ENCODE measurements around the gene NAA25. TPM values are rescaled to one million over a fixed set of nuclear protein-coding genes. Genes with fewer than 3 reads are reported as not detected.
"Not testable (repeated sequence)": the region's sequence is repeated elsewhere in the genome, so short reads cannot be mapped to it uniquely, and the experiment has no call there.

NAA25 gene
- total and polyA plus RNA-seq, 9 of the 15 experiments (the other 6 are each of a cell fraction or from before 2014, with no cell fraction given), result 26.6 to 59.6 (median 48.9) TPM

DNA sequence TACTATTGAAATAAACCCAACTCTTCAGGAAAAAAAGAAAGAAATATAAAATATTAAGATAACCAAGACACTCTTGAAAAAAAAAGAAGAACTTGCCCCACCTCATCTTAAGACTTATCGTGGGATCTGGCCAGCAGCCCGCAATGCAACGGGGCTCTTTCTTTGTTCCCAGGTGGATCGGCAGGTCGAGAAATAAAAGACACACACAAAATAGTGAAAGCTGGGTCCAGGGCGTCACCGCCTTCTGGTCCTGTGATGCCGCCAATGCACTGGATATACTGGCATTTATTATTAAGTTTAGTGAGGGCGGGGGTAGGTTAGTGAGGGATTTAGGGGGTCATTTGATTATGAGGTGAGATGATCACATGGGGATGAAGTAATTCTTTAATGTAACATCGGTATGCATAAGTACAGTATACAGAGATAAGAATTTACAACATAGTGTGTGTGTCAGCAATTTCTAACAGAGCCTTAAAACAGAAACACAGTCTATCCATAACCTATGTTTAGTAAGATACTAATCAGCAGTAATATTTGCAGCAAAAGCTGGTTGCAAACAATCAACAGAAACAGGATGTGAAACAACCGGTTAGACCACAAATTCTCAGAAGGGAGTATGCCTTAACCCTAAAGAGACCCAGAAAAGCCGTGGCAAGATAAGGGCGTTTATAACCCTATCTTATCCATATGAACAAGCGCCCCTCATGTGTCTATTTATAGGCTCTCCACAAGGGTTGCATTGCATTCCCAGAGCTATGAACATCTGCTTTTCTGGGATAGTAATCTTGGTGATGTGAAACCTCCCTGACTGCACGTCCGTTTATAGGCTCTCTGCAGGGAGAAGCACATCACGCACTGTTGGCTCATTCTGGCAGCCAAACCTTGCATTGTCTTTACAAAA is 114.1 kb downstream of the NAA25 start (continued):
- TF ChIP-seq FOXM1 (IDR thresholded peaks at IDR 0.05; ENCODE audit: low read depth), result peak; percentile 65; the same call in 1 of the 2 replicates
- not testable (repeated sequence) for TF ChIP-seq FOXM1 (CRISPR knock-in tag; IDR thresholded peaks at IDR 0.05; ENCODE audit: low read depth); TEAD4 (CRISPR knock-in tag; IDR thresholded peaks at IDR 0.05; ENCODE audit: borderline replicate concordance); CEBPG (CRISPR knock-in tag; IDR thresholded peaks at IDR 0.05)
- TF ChIP-seq TRIM28 (IDR thresholded peaks at IDR 0.05), result peak; percentile 93
- TF ChIP-seq TRIM24 (IDR thresholded peaks at IDR 0.05), result peak; percentile 79 to 89; a peak in 3 of 4 replicates
- peak; percentile 78 for TF ChIP-seq DPF2 (IDR thresholded peaks at IDR 0.05)
- 0 out of 3 replicates have a peak, but pooled peaks of 1 of the 2 experiments have one; percentile 47 for TF ChIP-seq CBX3 (IDR thresholded peaks at IDR 0.05; ENCODE audit: borderline replicate concordance in 1 of 2, low read length in 2 of 2)
- TF ChIP-seq NCOA1 (IDR thresholded peaks at IDR 0.05; ENCODE audit: low read depth), result peak; percentile 81; the same call in 1 of the 2 replicates
- TF ChIP-seq, protein P1, sequence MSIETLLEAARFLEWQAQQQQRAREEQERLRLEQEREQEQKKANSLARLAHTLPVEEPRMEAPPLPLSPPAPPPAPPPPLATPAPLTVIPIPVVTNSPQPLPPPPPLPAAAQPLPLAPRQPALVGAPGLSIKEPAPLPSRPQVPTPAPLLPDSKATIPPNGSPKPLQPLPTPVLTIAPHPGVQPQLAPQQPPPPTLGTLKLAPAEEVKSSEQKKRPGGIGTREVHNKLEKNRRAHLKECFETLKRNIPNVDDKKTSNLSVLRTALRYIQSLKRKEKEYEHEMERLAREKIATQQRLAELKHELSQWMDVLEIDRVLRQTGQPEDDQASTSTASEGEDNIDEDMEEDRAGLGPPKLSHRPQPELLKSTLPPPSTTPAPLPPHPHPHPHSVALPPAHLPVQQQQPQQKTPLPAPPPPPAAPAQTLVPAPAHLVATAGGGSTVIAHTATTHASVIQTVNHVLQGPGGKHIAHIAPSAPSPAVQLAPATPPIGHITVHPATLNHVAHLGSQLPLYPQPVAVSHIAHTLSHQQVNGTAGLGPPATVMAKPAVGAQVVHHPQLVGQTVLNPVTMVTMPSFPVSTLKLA (conservative IDR thresholded peaks at IDR 0.05), result peak in 1 of 2 experiments; percentile 71
- TF ChIP-seq ARID1B (IDR thresholded peaks at IDR 0.05), result peak; percentile 93
- peak; percentile 83 for TF ChIP-seq CXXC5 (CRISPR knock-in tag; IDR thresholded peaks at IDR 0.05)
- peak; percentile 64 for TF ChIP-seq LEF1 (IDR thresholded peaks at IDR 0.05)
- TF ChIP-seq MEF2D (tag; conservative IDR thresholded peaks at IDR 0.05; ENCODE audit: low read depth), result peak; percentile 99
- TF ChIP-seq TAF9B (IDR thresholded peaks at IDR 0.05; ENCODE audit: partially characterized antibody), result peak; percentile 45
- 0 out of 2 replicates have a peak, but pooled peaks have one; percentile 21 for TF ChIP-seq ELF4 (CRISPR knock-in tag; IDR thresholded peaks at IDR 0.05)
- TF ChIP-seq ZNF316 (IDR thresholded peaks at IDR 0.05), result peak; percentile 98
- 0 out of 2 replicates have a peak, but pooled peaks have one; percentile 43 for TF ChIP-seq ZNF589 (CRISPR knock-in tag; IDR thresholded peaks at IDR 0.05; ENCODE audit: low read depth)
- TF ChIP-seq SMARCC2 (IDR thresholded peaks at IDR 0.05; ENCODE audit: low read depth), result 0 out of 2 replicates have a peak, but pooled peaks have one; percentile 59
- TF ChIP-seq TEAD4 (IDR thresholded peaks at IDR 0.05; ENCODE audit: low read length), result peak; percentile 87
- TF ChIP-seq ESRRA (IDR thresholded peaks at IDR 0.05; ENCODE audit: borderline replicate concordance, low read depth), result peak; percentile 48; the same call in 1 of the 2 replicates
- TF ChIP-seq ZNF212 (CRISPR knock-in tag; IDR thresholded peaks at IDR 0.05), result 0 out of 2 replicates have a peak, but pooled peaks have one; percentile 54
- TF ChIP-seq, protein P2, sequence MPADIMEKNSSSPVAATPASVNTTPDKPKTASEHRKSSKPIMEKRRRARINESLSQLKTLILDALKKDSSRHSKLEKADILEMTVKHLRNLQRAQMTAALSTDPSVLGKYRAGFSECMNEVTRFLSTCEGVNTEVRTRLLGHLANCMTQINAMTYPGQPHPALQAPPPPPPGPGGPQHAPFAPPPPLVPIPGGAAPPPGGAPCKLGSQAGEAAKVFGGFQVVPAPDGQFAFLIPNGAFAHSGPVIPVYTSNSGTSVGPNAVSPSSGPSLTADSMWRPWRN (IDR thresholded peaks at IDR 0.05; ENCODE audit: low read depth), result peak; percentile 83
- peak in 1 of 2 experiments; percentile 66; a peak in 2 of 4 replicates for TF ChIP-seq CEBPG (tag; conservative IDR thresholded peaks at IDR 0.05 in 1 of 2, IDR thresholded peaks at IDR 0.05 in 1 of 2)
- TF ChIP-seq CBFA2T2 (conservative IDR thresholded peaks at IDR 0.05), result peak; percentile 86
- TF ChIP-seq HDAC1 (IDR thresholded peaks at IDR 0.05), result peak in 1 of 2 experiments; percentile 83; a peak in 3 of 4 replicates
- TF ChIP-seq EP400 (IDR thresholded peaks at IDR 0.05), result peak; percentile 53; the same call in 1 of the 2 replicates
- TF ChIP-seq GABPB1 (CRISPR knock-in tag; IDR thresholded peaks at IDR 0.05), result peak; percentile 19; the same call in 1 of the 2 replicates
- peak; percentile 70 for TF ChIP-seq MAFK (IDR thresholded peaks at IDR 0.05; ENCODE audit: low read length)
